ENCODE measurements around the gene RBM19. TPM values are rescaled to one million over a fixed set of nuclear protein-coding genes. Genes with fewer than 3 reads are reported as not detected.

RBM19 gene
- total RNA-seq, 1 experiment from 2014 or later: 61.7 TPM

DNA sequence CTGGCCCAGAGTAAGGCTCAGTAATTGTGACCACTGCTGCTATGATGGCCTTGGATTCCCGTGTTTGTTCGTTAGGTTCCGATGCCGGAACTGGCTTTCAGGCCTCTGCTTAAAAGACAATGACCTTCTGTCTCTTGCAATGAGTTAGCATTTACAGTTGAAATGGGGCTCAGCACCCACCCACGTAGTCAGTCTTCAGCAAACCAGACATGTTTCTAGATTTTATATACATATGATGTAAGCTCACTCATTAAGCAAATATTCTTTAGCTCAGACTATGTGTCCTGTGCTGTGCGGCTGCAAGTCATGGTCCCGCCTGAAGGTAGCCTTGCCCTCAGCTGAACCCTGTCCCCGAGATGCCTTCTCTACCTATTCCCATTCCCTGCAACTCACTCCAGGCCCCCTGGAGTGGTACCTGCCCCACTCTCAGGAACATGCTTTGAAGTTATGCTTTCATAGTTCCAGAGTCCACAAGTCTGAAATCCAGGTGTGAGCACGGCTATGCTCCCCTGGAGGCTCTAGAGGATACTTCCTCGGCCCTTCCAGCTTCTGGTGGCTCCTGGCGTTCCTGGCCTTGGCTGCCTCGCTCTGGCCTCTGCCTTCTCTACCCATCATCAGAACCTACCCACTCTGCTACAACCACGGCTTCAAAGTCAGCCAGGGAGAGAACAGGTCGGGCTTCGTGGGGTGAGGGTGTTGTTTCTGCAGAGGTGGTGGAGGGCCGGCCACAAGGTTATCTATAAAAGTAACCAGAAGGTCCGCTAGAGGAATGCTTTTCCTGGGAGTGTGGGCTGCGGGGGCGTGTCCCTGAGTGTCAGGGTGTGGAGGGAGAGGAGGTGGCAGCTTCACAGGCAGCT, 157.8 kb downstream of the RBM19 start:
- Histone ChIP-seq H3K9ac (ENCODE audit: low read length) (no peak overlapping the region), H3K36me3 (ENCODE audit: low read depth, low read length) (no peaks in the 10 kb centered on the region), H3K4me1 (ENCODE audit: insufficient read depth, low read length) (no peaks in the 10 kb centered on the region), H2AFZ (ENCODE audit: low read length) (no peak overlapping the region), H3K27ac (ENCODE audit: low read length) (no peak overlapping the region), H3K79me2 (ENCODE audit: low read length) (no peaks in the 10 kb centered on the region), H4K20me1 (ENCODE audit: low read length) (no peaks in the 10 kb centered on the region), H3K9me2 (replicated peaks; ENCODE audit: low read length) (no peaks in the 10 kb centered on the region), H3K9me3 (ENCODE audit: low read length) (no peaks in the 10 kb centered on the region), H3K4me2 (ENCODE audit: low read length) (no peak overlapping the region), H3K4me3 (ENCODE audit: low read length) (no peak overlapping the region), H3K27me3 (ENCODE audit: low read length) (no peaks in the 10 kb centered on the region), H3F3A (ENCODE audit: low read length, unreplicated experiment) (no peaks in the 10 kb centered on the region)
- DNase-seq: no peak
- no TSS peak for BruUV-seq (replicated peaks)
- intact Hi-C loops (cut with micrococcal nuclease): no loop called here
- ChIA-PET POLR2A (ENCODE audit: unreplicated experiment) (no interaction called here), CTCF (no interaction called here)
- no peak for TF ChIP-seq EZH2 (IDR thresholded peaks at IDR 0.05; ENCODE audit: low read length, unreplicated experiment)
- TF ChIP-seq, protein P1, sequence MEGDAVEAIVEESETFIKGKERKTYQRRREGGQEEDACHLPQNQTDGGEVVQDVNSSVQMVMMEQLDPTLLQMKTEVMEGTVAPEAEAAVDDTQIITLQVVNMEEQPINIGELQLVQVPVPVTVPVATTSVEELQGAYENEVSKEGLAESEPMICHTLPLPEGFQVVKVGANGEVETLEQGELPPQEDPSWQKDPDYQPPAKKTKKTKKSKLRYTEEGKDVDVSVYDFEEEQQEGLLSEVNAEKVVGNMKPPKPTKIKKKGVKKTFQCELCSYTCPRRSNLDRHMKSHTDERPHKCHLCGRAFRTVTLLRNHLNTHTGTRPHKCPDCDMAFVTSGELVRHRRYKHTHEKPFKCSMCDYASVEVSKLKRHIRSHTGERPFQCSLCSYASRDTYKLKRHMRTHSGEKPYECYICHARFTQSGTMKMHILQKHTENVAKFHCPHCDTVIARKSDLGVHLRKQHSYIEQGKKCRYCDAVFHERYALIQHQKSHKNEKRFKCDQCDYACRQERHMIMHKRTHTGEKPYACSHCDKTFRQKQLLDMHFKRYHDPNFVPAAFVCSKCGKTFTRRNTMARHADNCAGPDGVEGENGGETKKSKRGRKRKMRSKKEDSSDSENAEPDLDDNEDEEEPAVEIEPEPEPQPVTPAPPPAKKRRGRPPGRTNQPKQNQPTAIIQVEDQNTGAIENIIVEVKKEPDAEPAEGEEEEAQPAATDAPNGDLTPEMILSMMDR (conservative IDR thresholded peaks at IDR 0.05; ENCODE audit: low read depth, low read length): no peak
- no peak for TF ChIP-seq EZH2phosphoT487 (IDR thresholded peaks at IDR 0.05; ENCODE audit: borderline replicate concordance, low read length)
- no peak; the same call in 1 of the 2 replicates for ATAC-seq

DNA sequence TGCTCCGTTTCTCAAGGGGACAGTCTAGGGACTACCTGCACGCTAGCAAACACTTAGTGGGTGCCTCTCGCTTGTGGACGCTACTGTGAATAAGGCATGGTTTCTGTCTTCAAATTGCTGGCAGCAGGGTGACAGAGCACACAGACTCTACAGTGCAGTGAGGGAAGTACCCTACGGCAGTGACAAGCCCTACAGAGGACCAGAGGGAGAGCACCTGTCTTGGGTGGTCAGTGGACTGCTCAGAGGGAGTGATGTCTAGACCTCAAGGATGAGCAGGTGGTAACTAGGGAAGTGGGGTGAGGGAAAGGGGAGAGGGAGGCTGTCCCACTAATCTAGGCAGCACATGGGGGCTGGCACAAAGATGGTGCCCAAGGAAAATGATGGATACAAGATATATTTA, 160.5 kb downstream of the RBM19 start:
- ATAC-seq (no peak), DNase-seq (no peak)
- no peak overlapping the region for H3K4me2 ChIP-seq (ENCODE audit: low read length)
- H3K4me1 ChIP-seq (ENCODE audit: insufficient read depth, low read length): peaks cover 9% of the 10 kb centered on the region; the same call in 1 of the 2 replicates
- ChIA-PET CTCF (no interaction called here), POLR2A (ENCODE audit: unreplicated experiment) (no interaction called here)
- no peaks in the 10 kb centered on the region for H3K9me3 ChIP-seq (ENCODE audit: low read length)
- H3K36me3 ChIP-seq (ENCODE audit: low read depth, low read length): no peaks in the 10 kb centered on the region
- intact Hi-C loops (cut with micrococcal nuclease): no loop called here
- no peaks in the 10 kb centered on the region for H3K27me3 ChIP-seq (ENCODE audit: low read length)
- H3K4me3 ChIP-seq (ENCODE audit: low read length): no peak overlapping the region
- no TSS peak for BruUV-seq (replicated peaks)
- no peaks in the 10 kb centered on the region for H3K9me2 ChIP-seq (replicated peaks; ENCODE audit: low read length)
- no peak overlapping the region for H2AFZ ChIP-seq (ENCODE audit: low read length)
- no peak overlapping the region for H3K27ac ChIP-seq (ENCODE audit: low read length)
- no peak overlapping the region for H3K9ac ChIP-seq (ENCODE audit: low read length)
- H3F3A ChIP-seq (ENCODE audit: low read length, unreplicated experiment): no peaks in the 10 kb centered on the region
- TF ChIP-seq EZH2phosphoT487 (IDR thresholded peaks at IDR 0.05; ENCODE audit: borderline replicate concordance, low read length) (no peak), EZH2 (IDR thresholded peaks at IDR 0.05; ENCODE audit: low read length, unreplicated experiment) (no peak)
- TF ChIP-seq, protein P1 (conservative IDR thresholded peaks at IDR 0.05; ENCODE audit: low read depth, low read length): no peak
- H3K79me2 ChIP-seq (ENCODE audit: low read length): no peaks in the 10 kb centered on the region
- no peaks in the 10 kb centered on the region for H4K20me1 ChIP-seq (ENCODE audit: low read length)

DNA sequence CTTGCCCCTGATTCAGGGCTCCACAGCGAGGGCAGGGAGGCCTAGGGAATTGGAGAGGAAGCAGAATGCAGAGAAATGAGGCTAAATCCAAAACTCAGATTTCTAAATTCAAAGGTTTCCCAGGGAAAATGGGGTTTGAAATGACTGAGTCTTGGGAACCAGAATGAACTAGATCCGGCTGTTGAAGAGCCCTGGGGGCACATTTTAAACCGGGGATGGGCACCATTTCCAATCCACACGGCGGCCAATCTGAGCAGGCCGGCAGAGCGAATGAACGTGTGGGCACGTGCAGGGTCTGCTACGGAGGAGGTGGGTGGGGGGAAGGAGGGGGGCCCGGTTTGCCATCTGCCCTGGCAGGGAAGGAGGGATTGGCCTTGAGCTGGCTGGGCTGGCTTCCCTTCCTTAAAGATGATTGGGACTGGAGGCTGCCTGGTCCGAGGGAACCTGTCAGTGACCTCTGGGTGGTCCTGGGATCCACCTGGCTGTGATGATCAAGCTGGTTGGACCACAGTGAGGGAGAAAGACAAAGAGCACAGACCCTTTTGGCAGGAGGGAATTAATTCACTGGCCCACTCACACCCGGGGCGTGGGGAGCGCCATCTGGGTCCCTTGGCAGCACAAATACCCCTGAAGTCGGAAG, 161.0 kb downstream of the RBM19 start:
- POLR2A ChIA-PET (ENCODE audit: unreplicated experiment): no interaction called here
- BruUV-seq (replicated peaks): no TSS peak
- no peaks in the 10 kb centered on the region for H3K9me3 ChIP-seq (ENCODE audit: low read length)

More for the DNA sequence above, 161.0 kb downstream of the RBM19 start:
- Histone ChIP-seq H3K27ac (ENCODE audit: low read length) (no peak overlapping the region), H3K36me3 (ENCODE audit: low read depth, low read length) (no peaks in the 10 kb centered on the region), H3K4me1 (ENCODE audit: insufficient read depth, low read length) (peaks cover 9% of the 10 kb centered on the region; the same call in 1 of the 2 replicates), H3F3A (ENCODE audit: low read length, unreplicated experiment) (no peaks in the 10 kb centered on the region), H4K20me1 (ENCODE audit: low read length) (no peaks in the 10 kb centered on the region), H3K4me2 (ENCODE audit: low read length) (no peak overlapping the region), H3K9me2 (replicated peaks; ENCODE audit: low read length) (no peaks in the 10 kb centered on the region), H3K4me3 (ENCODE audit: low read length) (no peak overlapping the region), H2AFZ (ENCODE audit: low read length) (no peak overlapping the region), H3K79me2 (ENCODE audit: low read length) (no peaks in the 10 kb centered on the region), H3K9ac (ENCODE audit: low read length) (no peak overlapping the region), H3K27me3 (ENCODE audit: low read length) (no peaks in the 10 kb centered on the region)
- intact Hi-C loops (cut with micrococcal nuclease): no loop called here
- CTCF ChIA-PET: no interaction called here
- no peak for DNase-seq
- ATAC-seq: no peak
- TF ChIP-seq EZH2phosphoT487 (IDR thresholded peaks at IDR 0.05; ENCODE audit: borderline replicate concordance, low read length) (no peak), EZH2 (IDR thresholded peaks at IDR 0.05; ENCODE audit: low read length, unreplicated experiment) (no peak)

Data from PC-3 (cell line).